MM.1S (cell line): ENCODE data around the gene TRIM43B.

Source experiments
- CTCF ChIP-seq: fragments of 300-600 bp; sonication (generic); IDR thresholded peaks from 2 replicates; pipeline ENCODE4 v1.5.1; 2016; ENCODE audit warnings: antibody characterized with exemption, low read length, mixed read lengths
- EZH2 ChIP-seq: fragments of 300-600 bp; sonication (generic); optimal IDR thresholded peaks from 2 replicates; pipeline ENCODE3; 2017; ENCODE audit warnings: low read depth, mild to moderate bottlenecking, antibody characterized with exemption, low read length, mixed read lengths

- TF ChIP-seq CTCF, result no peak
- no peak for TF ChIP-seq EZH2
Observed at GRCh38 chr2:95531254-95531771, 46.8 kb upstream of the TRIM43B start.
